Measurements from ENCODE around the gene ACAP1.
A peak's percentile ranks its signal among the peaks of the same experiment; 100 is the strongest.
"Not testable (repeated sequence)": the region's sequence is repeated elsewhere in the genome, so short reads cannot be mapped to it uniquely, and the experiment has no call there.

Gene ACAP1

DNA sequence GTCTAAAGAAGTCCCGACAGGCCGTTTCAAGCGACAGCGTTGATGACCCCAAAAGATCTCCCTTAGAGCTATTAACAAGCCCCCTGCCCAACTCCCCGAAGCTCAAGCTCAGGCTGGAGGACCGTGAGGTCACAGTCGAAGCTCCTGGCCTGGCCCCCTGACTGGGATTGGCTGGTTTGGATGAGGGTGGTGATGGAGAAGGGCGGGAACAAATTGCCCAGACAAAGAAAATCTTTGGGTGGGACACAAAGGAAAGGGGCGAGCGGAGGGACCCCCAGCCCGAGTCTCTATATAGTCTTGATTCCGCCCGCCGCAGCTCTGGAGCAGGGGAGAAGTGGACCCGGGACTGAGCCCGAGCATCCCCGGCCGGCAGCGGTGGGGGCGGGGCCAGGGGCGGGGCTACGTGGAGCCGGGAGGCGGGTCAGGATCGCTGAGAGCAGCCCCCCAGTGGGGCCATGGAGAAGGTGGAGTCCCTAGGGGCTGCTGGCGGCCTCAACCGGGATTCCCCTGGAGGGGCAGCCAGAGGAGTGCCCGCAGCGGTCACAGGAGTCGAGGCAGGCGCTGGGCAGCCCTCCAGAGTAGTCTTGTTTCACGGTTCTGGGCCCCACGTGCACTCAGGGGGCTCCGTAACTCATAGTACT is 6.2 kb upstream of the ACAP1 start:
- peak; percentile 79 for DNase-seq

DNA sequence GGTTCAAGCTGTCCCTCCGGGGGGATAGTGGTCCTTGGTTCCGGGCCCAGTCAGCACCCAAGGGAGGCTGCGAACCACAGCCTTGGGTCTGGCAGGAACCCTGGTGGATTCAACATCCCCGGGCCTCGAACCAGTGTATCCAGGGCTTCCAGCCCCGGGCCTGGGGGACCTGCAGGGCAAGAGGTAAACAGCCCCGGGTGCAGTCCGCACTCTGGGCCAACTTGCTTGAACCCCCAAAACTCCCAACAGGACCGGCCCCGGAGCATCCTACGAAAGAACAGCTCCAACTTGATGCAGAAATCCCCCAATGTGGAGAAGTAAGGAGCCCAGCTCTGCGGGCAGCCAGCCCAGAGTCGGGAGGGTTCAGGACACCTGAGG is 5.7 kb upstream of the ACAP1 start:
- DNase-seq = no peak

- no peak for DNase-seq
These were observed 4.2 kb upstream of the ACAP1 start for GRCh38 chr17:7332111-7332510.

DNA sequence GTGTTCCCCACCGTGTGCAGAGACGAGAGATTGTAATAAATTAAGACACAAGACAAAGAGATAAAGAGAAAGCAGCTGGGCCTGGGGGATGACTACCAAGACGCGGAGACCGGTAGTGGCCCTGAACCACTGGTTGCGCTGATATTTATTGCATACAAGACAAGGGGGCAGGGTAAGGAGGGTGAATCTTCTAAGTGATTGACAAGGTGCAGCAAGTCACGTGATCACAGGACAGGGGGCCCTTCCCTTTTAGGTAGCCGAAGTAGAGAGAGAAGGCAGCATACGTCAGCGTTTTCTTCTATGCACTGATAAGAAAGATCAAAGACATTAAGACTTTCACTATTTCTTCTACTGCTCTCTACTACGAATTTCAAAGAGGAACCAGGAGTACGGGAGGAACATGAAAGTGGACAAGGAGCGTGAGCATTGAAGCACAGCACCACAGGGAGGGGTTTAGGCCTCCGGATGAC is 3.7 kb upstream of the ACAP1 start:
- DNase-seq = peak; percentile 56

DNA sequence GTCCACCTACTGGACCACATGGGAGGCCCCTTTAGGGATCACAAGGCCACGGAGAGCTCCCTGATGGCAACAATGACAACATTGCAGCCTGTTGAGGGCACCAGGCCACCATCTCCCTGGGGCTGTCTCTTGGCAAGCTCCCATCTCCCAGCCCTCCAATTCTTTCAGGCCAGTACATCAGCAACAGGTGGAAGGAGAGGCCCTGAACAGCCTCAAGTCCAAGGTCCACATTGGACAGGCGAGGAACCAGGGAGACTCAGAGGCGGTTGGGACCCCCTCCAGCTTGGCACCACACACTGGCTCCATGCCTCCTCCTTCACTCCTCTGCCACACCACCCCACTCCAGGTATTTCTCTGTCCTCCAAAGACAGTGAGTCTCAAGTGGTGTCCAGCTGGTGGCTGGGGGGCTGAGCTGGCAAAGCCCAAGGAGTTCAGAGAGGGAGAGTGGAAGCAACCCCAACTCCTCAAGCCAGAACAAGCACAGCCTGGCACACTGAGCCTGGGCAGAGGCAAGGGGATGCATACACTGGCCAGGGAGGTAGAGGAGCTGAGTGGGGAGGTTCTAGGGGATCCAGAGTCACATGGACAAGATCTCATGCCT is 1.3 kb upstream of the ACAP1 start:
- DNase-seq = no peak

DNA sequence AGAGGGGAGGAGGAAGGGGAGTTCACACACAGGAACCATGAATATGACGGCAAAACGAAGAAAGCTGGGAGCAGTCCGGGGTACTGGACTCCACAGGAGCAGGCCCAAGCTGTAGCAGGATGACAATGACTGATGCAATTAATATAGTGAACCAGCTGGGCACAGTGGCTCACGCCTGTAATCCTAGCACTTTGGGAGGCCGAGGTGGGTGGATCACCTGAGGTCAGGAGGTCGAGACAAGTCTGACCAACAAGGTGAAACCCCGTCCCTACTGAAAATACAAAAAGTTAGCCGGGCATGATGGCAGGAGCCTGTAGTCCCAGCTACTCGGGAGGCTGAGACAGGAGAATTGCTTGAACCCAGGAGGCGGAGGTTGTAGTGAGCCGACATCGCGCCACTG is 564 bp upstream of the ACAP1 start:
- DNase-seq = not testable (repeated sequence)

GRCh38 chr17:7337600-7337999 is 1.3 kb downstream of the ACAP1 start:
- not testable (repeated sequence) for DNase-seq

GRCh38 chr17:7340179-7340578 is 3.9 kb downstream of the ACAP1 start:
- DNase-seq = no peak

- DNase-seq = no peak
These were observed 5.5 kb downstream of the ACAP1 start for GRCh38 chr17:7341842-7342241.

DNA sequence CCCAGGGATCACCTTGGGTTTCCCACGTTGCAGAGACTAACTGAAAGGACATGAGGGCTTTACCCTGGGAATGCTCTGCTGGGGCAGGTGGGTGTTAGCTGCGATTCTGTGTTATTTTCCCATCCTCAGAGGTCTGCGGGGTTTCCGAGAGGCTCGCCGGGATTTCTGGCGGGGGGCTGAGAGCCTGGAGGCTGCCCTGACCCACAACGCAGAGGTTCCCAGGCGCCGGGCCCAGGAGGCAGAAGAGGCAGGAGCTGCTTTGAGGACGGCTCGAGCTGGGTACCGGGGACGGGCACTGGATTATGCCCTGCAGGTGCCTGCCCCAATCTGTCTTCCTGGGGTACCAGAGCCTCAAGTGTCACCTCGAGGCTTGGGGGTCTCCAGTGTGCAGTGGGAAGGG is 6.9 kb downstream of the ACAP1 start:
- no peak for DNase-seq

DNA sequence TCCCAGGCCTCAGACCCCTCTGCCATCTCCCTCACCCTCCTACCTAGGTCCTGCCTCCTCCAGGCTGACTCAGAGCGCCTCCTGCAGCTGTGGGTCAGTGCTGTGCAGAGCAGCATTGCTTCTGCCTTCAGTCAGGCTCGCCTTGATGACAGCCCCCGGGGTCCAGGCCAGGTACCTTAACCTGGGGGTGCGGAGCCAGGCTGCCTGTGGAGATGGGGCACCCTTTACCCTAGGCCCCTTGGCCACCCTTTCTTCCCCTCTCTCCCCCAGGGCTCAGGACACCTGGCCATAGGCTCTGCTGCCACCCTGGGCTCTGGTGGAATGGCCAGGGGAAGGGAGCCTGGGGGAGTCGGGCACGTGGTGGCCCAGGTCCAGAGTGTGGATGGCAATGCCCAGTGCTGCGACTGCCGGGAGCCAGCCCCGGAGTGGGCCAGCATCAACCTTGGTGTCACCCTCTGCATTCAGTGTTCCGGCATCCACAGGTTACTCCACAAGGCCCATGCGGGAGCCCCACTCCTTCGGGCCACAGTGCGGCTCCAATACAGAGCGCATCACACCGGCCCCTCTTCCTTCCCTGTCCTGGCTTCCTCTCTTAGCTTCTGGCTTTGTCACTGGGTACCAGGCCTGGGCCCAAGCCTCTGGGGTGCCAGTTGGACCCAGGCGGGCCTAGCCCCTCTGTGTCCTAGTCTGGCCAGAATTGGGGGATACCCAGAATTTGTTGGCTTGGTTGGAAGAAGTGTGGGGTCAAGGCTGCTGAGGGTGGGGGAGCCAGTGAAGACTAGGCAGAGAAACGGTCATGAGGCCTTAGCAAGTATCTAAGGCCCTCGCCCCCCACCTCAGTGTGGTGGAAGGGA is 10.7 kb downstream of the ACAP1 start:
- DNase-seq = no peak

DNA sequence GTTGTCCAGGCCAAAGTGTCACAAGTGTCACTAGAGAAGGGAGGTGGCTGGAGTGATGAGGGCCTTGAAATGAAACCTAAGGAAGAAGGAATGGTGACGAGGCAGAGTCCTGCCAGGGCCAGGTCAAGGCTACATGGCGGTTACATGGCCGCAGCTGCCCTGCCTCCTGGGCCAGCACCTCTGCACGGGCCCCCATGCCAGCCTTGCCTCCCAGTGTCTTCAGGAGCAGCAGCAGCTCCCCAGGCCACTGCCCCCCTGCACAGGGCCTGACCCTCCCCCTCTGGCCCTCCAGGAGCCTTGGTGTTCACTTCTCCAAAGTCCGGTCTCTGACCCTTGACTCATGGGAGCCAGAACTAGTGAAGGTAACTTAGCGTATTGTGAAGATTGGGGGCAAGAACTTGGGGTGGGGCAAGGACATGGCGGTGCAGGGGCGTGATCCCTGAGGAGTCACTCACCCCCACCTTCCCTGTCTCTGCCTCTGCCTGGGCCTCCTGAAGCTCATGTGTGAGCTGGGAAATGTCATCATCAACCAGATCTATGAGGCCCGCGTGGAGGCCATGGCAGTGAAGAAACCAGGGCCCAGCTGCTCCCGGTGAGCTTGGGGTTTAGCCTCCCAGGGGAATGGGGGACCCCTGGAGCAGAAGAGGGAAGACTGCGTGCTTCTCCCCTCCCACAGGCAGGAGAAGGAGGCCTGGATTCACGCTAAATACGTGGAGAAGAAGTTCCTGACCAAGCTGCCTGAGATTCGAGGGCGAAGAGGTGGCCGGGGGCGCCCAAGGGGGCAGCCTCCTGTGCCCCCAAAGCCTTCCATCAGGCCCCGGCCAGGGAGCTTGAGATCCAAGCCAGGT is 11.5 kb downstream of the ACAP1 start:
- no peak for DNase-seq

- DNase-seq = no peak
These were observed 12.3 kb downstream of the ACAP1 start for GRCh38 chr17:7348478-7349242.

DNA sequence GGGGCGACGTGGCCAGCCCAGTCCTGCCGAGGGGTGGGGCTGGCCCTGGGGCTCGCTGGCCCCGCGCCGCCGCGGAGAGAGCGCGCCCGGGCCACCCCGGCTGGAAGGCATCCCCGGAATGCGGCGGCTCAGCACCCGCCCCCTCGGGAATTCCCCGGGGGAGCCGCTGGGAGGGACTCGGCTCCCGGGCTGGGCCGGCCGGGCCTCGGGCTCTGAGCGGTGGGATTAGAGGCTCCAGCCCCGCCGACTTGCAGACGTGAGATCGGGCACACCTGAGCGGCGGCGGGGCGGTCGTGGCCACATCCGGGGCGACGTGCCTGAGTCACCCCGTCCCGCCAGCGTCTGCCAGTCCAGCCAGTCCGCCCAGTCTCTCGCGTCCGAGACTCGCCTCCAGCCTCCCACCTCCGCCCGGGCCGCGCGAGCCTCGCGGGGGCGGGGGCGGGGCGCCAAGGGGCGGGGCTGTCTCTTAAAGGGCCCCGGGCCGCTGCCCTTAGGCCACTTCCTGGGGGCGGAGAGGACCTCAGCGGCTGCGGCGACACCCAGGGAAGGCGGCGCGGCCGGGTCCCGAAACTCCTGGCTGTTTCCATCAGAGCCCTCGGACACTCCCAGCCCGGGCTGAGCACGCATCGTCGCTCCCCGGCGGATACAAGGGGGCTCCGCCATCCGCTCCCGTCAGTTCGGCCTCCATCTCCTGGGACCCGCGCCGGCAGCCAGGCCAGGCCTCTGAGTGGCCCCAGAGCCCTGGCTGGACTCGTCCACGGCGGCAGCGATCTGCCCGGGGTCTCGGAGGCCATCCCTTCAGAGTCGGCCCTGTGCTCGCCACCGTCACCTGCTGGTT is 15.6 kb downstream of the ACAP1 start, which contains the start of gene KCTD11:
Gene KCTD11, plus strand, starts transcription at position 498 of the 838 bp plus-strand sequence.
- DNase-seq = peak; percentile 82

DNA sequence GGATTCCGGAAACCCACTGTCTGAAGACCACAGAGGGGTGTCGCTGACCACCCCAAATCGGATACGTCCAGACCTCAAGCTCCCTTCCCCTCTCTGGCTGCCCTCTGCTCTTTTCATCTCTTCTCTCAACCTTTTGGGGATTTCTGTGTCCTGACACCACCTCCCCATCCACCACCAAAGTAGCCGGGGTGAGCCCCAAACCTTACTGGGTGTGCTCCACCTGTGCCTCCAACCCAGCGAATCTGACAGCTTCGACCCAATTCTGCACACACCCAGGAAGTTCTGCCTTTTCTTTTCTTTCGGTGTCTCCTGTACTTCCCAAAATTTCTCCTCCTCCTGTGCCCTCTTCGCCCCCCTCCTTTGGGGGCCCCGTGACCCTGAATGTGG is 16.2 kb downstream of the ACAP1 start:
- DNase-seq = no peak

- DNase-seq = no peak
These were observed 16.7 kb downstream of the ACAP1 start for GRCh38 chr17:7352910-7353635.

- no peak for DNase-seq
These were observed 18.0 kb downstream of the ACAP1 start for GRCh38 chr17:7354262-7354843.

DNA sequence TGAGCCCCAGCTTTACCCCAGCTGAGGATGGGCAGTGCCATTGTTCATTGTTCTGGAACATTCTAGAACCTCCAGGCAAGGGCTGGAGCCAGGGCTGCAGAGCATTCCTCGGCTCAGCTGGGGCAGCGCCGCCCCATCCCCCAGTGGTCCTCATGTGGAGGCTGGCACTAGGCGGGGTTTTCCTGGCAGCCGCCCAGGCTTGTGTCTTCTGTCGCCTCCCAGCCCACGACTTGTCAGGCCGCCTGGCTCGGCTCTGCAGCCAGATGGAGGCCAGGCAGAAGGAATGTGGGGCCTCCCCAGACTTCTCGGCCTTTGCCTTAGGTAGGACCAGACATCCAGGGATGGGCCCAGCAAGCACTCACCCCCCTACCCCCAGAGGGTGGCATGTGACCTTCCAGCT is 18.7 kb downstream of the ACAP1 start, which contains the start of gene TMEM95:
Gene TMEM95, plus strand, starts transcription at position 104 of the 400 bp plus-strand sequence. Its CDS starts 49 bp downstream, at position 153.
- DNase-seq = no peak

- DNase-seq = no peak
These were observed 19.2 kb downstream of the ACAP1 start for GRCh38 chr17:7355573-7355972.

DNA sequence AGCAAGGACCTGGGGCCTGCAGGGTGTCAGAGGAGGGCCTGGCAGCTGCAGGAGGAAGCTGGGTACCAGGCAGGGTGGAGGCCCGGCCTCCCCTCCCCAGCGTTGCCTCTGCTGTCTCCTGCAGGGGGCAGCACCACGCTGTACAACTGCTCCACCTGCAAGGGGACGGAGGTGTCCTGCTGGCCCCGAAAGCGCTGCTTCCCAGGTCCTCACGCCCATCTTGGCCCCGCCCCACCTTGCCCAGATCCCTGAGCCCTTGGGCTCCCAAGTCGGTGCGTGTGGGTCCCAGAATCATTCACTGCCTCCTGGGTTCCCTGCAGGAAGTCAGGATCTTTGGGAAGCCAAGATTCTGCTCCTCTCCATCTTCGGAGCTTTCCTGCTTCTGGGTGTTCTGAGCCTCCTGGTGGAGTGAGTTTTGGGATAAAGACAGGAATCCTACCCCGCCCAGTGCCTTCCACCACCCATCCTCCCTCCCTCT is 19.8 kb downstream of the ACAP1 start:
- DNase-seq = peak; percentile 85
